CD4-positive, alpha-beta T cell treated with Interleukin-2 at 100 ng/mL for 4 hours (primary cell): ENCODE measurements around the gene ACOT8.
"Not testable (repeated sequence)": the region's sequence is repeated elsewhere in the genome, so short reads cannot be mapped to it uniquely, and the experiment has no call there.

ENCODE experiments used
- DNase-seq: peaks from one replicate; pipeline ENCODE4 v3.0.0-alpha.2; 2020; ENCODE audit warnings: low spot score

Gene ACOT8

DNA sequence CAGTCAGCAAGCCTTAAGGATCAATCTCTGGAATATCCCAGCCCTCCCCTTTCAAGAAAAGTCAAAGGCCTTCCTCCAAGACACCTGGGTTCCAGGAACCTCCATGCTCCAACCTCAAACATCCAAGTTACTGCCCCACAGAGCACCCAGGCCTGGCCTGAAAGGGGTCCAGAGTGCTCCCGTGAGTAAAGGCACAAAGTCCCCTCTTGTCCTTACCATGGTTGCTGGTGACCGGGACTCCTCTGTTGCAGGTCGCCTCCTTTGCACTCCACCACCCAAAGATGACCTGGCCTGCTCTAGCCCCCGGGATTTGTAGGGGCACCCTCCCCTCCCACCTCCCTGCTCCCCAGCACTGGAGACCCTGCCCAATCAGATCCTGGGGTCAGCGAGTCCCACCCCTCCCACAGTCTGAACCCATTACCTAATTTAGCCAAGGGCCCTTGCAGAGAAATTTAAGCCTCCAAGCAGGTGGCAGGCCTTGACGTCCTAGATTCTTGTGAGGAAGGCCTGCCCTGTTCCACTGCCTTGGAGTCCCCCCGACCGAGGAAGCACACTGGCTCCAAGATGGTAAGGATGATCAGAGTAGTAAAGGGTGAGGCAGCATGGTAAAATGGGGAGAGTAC is 30.1 kb downstream of the ACOT8 start, which contains the start of gene TNNC2:
Gene TNNC2 (minus strand): TSS at position 283 of the 623 bp plus-strand sequence. CDS start 64 bp downstream, at position 219.
- no peak for DNase-seq

DNA sequence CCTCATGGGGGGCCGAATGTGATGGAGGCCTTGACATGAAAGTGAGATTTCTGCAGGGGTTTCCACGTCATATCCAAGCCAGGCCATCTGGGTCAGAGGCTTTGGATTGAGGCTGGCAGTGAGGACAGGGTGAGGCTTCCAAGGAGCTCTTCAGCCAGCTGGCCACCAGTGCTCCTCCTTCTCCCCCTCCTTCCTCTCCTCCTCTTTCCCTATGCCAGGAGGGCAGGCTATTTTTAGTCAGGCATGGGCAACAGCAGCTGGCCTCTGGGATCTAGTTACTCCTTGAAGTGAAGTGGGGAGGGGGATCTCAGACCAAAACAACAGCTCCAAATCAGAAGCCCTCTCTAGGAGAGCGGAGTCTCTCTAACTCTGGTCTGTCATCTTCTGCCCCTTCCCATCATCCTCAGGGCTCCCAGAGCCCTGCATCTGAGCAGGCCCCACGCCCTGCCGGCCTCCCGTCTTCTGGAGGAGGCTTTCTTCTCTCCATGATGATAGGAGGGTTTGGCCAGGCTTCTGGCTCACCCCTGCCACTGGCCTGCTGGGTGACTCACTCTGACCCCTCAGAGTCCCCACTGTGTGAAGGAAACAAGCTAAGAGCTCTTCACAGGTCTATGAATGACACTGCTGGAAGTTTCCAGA is 30.7 kb downstream of the ACOT8 start:
- no peak for DNase-seq

DNA sequence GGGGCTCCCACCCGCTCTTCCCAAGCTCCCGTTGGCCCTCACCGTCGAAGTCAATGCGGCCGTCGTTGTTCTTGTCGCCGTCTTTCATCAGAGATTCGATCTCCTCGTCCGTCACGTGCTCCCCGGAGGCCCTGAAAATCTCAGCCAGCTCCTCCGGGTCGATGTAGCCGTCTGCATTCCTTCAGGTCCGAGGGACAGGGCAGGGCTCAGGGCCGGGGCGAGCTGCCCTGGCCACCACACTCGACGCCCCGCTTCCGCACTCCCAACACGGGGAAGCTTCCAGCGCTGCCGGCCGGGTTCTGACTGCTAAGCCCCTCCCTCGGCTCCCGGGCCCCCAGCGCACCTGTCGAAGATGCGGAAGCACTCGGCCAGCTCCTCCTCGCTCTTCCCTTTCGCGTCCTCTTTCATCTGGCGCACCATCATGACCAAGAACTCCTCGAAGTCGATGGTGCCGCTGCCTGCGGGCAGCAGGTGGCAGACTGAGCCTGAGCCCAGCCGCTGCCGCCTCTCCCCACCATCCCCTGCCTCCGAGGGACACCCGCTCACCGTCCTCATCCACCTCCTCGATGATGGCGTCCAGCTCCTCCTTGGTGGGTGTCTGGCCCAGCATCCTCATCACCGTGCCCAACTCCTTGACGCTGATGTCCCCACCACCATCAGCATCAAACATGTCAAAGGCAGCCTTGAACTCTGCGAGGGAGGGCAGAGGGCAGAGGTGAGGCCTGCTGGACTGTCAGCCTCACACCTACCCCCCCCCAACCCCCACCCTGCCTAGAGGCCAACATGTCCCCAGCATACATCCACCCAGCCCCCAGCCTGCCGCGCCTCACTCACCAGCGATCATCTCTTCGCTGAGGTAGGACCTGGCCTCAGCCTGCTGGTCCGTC is 33.0 kb downstream of the ACOT8 start:
- DNase-seq: peak; percentile 51

DNA sequence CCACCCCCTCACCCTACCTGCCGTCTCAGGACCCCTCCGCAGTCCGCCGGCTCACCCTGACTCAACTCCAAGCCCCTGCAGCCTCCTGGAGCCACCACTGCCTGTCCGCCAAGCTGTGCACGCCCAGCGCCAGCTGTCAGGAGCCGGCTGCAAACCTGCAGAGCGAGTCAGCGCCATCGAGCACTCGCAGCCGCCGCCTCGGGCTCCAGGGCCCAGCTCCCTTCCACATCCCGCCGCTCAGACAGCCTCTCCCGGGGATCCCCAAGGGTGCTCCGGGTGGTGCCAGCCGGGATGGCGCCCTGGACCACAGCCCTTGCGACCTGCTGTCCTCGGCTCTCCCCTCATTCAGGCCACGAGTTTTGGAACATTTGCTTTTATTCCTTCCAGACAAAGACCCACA is 34.3 kb downstream of the ACOT8 start:
- no peak for DNase-seq

DNA sequence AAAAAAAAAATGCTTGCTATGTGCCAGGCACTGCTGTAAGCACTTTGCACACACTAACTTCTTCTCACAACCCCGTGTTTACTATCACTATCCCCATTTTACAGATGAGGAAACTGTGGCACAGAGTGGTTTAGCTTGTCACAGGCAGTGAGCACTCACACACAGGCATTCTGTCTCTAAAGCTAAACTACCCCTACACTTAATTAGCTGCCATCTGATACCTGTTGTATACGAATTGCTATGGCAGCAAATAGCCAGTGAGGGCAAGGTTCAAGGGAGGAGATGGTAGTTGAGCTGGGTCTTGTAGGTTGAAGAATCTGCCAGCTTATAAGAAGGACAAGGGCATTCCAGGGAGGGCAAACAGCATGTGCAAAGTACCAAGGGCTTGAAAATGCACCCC is 35.2 kb downstream of the ACOT8 start:
- no peak for DNase-seq

DNA sequence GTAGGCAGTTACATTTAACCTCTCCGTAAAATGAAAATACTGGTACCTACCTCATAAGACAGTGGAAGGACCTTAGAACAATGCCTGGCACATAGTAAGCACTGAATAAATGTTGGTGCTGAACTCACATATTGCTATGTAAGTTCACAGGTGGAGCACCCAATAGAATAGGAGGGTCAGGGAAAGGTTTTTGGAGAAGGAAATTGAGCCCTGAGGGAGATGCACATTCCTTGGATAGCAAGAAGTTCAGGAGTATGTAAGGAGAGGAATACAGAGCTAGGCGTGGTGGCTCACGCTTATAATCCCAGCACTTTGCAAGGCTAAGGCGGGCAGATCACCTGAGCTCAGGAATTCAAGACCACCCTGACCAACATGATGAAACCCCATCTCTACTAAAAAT is 37.7 kb downstream of the ACOT8 start:
- no peak for DNase-seq

DNA sequence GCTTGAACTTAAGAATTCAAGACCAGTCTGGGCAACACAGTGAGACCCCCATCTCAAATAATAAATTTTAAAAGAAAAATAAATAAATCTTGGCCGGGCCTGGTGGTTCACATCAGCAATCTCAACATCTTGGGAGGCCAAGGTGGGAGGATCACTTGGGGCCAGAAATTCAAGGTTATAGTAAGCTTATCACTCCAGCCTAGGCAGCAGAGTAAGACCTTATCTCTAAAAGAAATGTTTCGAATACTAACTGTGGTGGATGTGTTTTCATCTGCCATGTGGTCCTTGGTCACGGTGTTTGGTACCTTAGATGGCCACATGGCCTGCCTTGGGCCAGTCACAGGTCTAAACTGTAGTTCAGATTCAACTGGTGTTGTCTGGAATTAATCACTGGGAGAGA is 39.0 kb downstream of the ACOT8 start:
- DNase-seq: no peak

DNA sequence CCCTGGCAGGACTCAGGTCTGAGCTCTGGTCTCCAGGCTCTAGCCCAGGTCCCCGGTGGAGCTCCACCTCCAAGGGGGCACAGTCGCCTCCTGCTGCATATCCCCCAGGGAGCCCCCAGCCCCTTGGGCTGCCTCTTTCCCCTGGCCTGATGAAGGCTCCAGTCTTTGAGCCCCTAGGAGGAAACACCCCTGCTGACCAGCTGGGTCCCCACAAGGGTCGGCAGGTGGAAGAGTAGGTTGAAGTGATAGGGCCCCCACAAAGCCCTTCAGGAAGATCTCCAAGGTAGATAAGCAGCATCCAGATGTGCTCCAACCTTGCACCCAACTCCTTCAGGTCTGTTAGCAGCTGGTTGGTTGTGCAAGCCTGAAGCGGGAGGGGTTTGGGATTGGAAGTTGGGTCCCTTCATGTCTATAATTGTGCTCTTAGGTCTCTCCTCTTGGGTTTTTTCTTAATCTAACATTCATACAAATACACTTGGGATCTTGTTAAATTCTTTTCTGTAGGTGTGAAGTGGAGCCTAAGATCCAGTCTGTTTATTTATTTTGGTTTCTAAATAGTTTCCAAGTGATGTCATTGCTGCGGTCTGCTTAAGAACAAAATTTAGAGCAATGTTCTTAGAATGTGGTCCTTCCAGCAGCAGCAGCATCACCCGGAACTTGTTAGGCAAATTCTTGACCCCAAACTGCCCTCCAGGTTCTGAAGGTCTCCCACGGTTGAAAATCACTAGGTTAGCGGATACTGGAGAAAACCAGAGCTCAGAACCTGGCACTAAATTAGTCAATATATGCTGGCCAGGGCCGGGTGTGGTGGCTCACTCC is 39.6 kb downstream of the ACOT8 start:
- no peak for DNase-seq

DNA sequence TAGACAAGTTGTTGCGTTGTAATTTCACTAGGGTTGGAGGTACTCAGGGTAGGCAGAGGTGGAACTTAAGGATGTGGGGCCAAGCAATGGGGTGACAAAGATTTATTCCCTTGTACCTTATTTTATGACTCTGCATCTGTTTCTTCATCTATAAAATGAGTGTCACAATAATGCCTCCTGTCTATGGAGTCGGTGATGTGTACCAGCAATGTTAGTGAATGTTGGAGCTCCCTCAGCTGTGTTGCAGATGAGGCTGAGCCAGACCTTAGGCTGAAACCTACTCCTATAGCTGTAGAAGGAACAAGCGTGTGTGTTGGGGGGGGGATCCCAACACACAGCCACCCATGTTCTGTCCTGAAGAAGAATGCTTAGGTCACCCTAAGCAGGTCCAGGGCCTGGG is 40.2 kb downstream of the ACOT8 start:
- no peak for DNase-seq

DNA sequence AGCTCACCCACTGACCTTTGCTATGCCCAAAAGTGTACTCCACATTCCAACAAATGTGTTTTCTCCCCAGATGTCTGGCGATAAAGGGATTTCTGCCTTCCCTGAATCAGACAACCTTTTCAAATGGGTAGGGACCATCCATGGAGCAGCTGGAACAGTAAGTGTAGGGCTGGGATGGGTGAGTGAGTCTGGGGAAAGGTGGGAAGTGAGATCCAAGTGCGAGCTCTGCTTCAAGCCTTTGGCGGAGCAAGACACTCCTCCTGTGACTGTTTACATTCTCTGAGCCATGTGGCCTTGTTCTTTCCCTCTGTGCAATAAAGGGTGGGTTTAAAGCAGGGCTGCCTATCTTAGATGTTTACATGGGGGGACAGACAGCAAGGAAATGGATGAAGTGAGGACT is 42.9 kb downstream of the ACOT8 start:
- DNase-seq: no peak

DNA sequence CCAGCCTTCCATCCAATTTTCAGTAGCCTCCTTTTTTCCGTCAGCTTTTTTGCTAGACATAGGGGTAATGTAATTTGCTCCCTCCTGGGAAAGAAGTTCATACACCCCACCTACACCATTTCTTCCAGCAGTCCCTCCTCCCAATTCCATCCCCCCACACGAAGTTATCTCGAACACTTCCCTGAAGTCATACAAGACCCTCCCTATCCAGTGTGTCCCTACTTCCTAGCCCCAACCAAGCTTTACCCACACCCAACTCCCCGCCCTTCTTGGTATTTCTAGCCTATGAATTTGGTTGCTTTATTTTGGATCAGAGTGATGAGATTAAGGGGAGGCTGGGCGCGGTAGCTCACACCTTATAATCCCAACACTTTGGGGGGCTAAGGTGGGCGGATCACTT is 43.7 kb downstream of the ACOT8 start:
- DNase-seq: no peak

DNA sequence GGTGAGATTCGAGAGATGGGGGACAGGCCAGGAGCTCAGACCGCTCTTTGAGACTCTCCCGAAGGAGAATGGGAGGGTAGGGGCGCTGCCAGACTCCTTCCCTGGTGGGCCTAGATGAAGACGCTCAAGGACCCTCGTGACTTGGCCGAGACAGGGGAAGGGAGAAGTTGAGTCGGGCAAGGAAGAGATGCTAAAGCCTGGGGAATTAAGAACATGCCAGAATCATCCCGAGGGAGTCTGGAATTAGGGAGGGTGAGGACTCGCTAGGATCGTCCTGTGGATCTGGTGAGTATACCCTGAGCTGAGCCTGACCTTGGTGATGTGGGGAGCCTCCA is 44.2 kb downstream of the ACOT8 start:
- no peak for DNase-seq

DNA sequence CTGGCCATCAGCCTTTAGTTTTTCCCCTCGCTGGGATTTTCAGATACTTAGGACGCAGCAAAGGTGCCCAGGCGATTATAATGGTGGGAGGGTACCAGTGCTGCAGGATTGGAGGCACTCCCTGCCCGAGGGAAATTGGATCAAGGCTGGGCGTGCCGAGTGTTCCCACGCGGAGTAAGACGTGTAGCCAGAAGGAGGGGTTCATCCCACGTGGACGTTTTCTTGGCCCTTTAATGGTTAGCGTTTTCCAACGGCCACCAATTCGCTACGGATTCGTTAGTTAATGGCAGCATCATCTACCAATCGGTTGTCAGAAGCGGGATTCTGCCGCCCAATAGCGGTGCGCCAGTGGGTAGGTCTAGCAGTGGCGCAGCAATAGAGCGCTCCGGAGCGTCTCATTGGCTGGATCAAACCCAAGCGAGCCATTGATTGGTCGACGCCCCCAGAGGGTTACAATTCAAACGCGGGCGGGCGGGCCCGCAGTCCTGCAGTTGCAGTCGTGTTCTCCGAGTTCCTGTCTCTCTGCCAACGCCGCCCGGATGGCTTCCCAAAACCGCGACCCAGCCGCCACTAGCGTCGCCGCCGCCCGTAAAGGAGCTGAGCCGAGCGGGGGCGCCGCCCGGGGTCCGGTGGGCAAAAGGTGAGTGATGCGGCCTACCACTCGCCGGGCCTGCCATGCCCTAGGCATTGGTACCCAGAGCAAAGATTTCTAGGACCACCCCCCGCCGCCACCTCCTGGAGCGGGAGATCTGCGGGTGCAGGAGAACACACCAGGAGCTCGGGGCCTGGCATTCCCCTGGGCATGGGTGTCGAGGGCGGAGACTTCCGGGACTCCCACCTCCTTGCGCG is 44.8 kb downstream of the ACOT8 start, which contains the start of gene UBE2C:
Gene UBE2C (plus strand): TSS at position 488 of the 849 bp plus-strand sequence. CDS start 52 bp downstream, at position 540.
- DNase-seq: peak; percentile 98

DNA sequence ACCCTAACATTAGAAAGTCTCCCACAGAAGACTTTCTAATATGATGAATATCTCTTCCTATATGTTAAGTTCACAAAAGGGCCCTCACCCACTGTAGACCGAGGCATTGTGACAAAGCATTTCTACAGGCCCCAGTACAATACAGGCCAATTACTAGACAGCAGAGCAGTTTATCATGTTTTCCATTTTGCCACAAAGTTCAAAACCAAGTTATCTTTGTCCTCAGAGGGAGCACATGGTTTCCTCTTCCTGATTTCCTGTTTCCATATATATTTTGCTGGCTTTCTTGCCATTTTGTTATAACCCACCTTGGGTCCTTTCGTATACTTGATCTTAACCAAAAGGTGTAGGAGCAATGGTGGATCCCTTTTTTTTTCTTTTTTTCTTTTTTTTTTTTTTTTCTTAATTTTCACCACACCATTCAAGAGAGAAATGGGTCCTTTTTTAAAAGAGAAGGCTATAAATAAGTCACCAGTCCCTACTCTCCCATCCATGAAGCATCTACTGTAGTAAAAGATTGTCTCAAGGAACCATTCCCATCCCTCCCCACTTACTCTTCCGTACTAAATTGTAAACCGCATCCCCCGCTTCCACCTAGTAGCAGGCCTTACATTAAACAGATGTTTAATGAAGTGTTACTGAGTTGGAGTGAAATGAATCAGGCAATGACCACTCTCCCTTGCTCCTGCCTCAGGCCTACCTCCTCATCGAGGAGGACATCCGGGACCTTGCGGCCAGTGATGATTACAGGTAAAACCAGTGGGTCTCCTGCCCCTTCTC is 46.8 kb downstream of the ACOT8 start:
- no peak for DNase-seq

DNA sequence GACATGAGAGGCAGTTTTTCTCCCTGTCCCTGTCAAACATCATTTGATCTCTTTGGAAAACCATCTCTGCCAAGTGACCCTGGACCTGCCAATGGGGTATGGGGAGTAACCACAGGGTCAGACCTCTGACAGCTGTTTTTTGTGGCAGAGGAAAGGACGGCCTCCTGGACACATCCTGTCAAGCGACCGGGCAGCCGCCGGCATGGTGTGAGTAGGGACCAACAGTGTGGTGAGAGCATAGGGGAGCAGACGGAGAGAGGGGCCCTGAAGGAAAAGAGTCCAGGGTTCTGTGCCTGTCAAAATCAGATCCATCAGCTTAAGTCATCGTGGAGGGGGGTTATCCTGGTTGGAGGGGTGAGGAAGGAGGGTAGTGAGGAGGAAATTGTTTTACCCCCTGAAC is 55.3 kb downstream of the ACOT8 start:
- no peak for DNase-seq

DNA sequence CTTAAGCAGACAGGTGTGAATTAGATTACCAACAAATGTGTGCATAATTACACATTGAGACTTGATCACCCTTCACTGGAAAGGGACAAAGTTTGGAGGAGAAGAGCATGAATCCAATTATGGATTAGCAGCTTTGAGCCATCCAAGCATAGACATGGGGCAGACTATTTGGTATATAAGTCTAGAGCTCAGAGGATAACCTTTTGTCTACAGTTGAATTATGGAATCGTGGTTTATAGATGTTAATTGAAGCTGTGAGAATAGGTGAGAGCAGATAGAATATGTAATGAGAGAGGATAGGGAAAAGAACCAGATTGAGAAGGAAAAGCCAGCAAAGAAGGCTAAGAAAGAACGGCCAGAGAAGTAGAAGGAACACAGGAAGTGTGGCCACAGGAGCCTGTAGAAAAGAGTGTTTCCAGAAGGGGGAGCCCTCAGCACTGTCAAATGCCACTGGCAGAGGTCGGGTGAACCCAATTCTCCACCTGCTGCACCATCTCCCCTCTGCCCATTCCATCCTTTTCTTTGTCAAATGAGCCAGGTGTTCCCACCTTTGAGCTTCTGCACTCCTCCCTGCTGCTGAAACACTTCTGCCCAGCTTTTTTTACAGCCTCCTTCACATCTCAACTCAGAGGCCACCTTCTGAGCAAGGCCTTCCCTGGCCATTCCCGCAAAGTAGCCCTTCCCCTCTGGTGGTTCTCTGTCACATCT is 58.1 kb downstream of the ACOT8 start:
- DNase-seq: peak; percentile 72

DNA sequence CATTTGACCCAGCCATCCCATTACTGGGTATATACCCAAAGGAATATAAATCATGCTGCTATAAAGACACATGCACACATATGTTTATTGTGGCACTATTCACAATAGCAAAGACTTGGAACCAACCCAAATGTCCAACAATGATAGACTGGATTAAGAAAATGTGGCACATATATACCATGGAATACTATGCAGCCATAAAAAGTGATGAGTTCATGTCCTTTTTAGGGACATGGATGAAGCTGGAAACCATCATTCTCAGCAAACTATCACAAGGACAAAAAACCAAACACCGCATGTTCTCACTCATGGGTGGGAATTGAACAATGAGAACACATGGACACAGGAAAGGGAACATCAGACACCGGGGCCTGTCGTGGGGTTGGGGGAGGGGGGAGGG is 59.2 kb downstream of the ACOT8 start:
- DNase-seq: not testable (repeated sequence)

DNA sequence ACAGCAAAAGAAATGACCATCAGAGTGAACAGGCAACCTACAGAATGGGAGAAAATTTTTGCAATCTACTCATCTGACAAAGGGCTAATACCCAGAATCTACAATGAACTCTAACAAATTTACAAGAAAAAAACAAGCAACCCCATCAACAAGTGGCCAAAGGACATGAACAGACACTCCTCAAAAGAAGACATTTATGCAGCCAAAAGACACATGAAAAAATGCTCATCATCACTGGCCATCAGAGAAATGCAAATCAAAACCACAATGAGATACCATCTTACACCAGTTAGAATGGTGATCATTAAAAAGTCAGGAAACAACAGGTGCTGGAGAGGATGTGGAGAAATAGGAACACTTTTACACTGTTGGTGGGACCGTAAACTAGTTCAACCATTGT is 59.7 kb downstream of the ACOT8 start:
- not testable (repeated sequence) for DNase-seq

DNA sequence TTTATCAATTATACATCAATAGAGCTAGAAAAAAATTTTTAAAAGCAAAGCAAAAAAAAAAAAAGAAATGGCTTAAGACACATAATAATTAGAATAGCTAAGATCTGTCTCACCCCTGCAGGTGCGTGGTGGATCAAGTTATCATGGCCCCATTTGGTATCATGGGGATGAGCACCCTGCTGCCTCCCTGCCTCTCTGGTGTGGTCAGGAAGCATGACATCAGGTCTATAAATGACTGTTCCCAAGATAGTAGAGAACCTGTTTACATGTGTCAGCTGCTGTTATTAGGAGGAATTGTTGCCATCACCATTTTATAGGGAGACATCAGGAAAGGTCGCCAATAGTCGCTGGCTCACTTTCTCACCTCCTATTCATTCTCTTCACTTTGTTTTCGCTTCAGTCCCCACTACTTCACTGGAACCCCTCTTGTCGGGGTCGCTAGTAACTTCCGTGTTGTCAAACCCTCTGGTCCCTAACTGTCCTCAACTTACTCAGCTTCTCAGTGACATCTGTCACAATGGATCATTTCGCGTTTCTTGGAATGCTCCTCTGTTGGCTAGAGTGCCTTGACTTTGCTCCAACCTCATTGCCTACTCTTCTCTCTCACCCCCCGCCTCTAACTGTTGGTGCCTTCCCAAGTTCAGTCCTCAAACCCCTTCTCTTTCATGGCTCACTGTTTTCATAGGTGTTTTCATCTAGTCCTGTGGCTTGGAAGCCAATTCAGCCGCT is 60.7 kb downstream of the ACOT8 start:
- no peak for DNase-seq
